Prostate gland (tissue), 2 donors: ENCODE results near the gene CCNC.

Experiments used
- POLR2A ChIP-seq: fragments of 450-650 bp; IDR thresholded peaks from one replicate; pipeline ENCODE4 v1.6.1; 2016; ENCODE audit warnings: antibody characterized with exemption, mild to moderate bottlenecking
- TF ChIP-seq, protein P1 (sequence below), 4 experiments: fragments of 200-600 bp in 2 of 4; fragments of 450-650 bp in 2 of 4; sonication (generic) in 2 of 4; IDR thresholded peaks; 1 replicate in 3 of 4; 2 replicates in 1 of 4; pipeline ENCODE4 v1.5.1; 2016 to 2019; ENCODE audit warnings: antibody characterized with exemption in 4 of 4, mild to moderate bottlenecking in 2 of 4, moderate library complexity in 2 of 4

DNA sequence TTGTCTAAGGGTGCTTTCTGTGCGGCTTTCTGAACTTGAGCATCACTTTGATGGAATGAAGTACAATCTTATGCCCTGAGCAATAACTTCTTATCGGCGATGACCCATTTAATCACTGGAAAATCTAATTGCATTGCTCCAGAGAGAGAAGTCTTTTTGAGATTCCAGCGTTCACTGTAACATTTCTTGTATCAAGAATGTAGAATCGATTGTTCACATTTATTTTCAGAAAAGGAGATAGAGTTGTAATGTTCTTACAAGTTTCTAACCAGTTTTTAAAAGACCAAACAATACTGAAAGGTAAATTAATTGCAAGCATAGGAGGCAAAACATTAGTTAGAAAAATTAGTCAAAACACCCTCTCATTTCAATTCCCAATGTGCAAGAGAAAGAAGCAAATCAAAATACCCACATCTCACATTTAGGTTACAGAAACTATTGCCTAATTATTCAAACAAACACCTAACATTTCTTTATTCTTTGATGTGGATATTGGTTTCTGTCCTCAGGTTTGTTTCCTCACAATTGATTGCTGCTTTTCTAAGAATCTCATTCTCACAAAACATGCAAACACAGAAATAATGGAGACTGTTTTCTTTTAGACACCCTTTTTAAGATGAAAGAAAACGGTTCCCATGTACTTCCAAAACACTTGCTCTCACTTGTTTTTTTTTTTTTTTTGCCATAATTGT, 23.4 kb upstream of the CCNC start:
- TF ChIP-seq POLR2A = no peak
- TF ChIP-seq, protein P1, sequence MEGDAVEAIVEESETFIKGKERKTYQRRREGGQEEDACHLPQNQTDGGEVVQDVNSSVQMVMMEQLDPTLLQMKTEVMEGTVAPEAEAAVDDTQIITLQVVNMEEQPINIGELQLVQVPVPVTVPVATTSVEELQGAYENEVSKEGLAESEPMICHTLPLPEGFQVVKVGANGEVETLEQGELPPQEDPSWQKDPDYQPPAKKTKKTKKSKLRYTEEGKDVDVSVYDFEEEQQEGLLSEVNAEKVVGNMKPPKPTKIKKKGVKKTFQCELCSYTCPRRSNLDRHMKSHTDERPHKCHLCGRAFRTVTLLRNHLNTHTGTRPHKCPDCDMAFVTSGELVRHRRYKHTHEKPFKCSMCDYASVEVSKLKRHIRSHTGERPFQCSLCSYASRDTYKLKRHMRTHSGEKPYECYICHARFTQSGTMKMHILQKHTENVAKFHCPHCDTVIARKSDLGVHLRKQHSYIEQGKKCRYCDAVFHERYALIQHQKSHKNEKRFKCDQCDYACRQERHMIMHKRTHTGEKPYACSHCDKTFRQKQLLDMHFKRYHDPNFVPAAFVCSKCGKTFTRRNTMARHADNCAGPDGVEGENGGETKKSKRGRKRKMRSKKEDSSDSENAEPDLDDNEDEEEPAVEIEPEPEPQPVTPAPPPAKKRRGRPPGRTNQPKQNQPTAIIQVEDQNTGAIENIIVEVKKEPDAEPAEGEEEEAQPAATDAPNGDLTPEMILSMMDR (IDR thresholded peaks at IDR 0.05) = no peak
